A549 (cell line): ENCODE measurements around the gene ZNF425. TPM values are rescaled to one million over a fixed set of nuclear protein-coding genes. Genes with fewer than 3 reads are reported as not detected.

Experiments
- ATAC-seq, 2 experiments: fragments of 200-7000 bp in 1 of 2; fragments of >200 bp in 1 of 2; cut with Nextera tagmentation in 1 of 2; cut with Tn5 transposase in 1 of 2; 3 replicates each; pipeline versions ENCODE4 v1.8.0 to v1.9.1; 2018 to 2020; ENCODE audit warnings: mild to moderate bottlenecking in 1 of 2, moderate library complexity in 1 of 2
- CTCF ChIA-PET: fragments of 300-600 bp; sonication (Branson Sonifier 250); formaldehyde crosslinking; extraction: SDS; loops from one replicate; lab custom pipeline; 2021; ENCODE audit warnings: antibody characterized with exemption, inconsistent platforms; lab: Yijun Ruan, JAX
- POLR2A ChIA-PET: fragments of 350-600 bp; formaldehyde crosslinking; extraction: SDS; loops from one replicate; lab custom pipeline; 2021; ENCODE audit warnings: antibody characterized with exemption, inconsistent platforms; lab: Yijun Ruan, JAX
- DNase-seq, 2 experiments: peaks; one replicate each; pipeline versions ENCODE4 v3.0.0 to v3.0.0-alpha.2; 2011 to 2016; ENCODE audit warnings: low read depth in 1 of 2, low spot score in 1 of 2
- FAIRE-seq: peaks from 2 replicates; lab custom pipeline; 2011; peaks lifted over from hg19 to GRCh38; lab: Jason Lieb, UNC
- H3K27ac ChIP-seq, 2 experiments: fragments of >200 bp; sonication (Bioruptor Twin); formaldehyde crosslinking; 3 replicates each; pipeline ENCODE4 v1.5.1; 2016 to 2017
- H3K4me1 ChIP-seq: fragments of >200 bp; sonication (Bioruptor Twin); formaldehyde crosslinking; 3 replicates; pipeline ENCODE4 v1.6.1; 2016
- H3K4me2 ChIP-seq: fragments of >200 bp; sonication (Bioruptor Twin); formaldehyde crosslinking; 3 replicates; pipeline ENCODE4 v1.6.1; 2016
- H3K4me3 ChIP-seq: fragments of >200 bp; sonication (Bioruptor Twin); formaldehyde crosslinking; 3 replicates; pipeline ENCODE4 v1.5.1; 2016
- H3K9me3 ChIP-seq: fragments of >200 bp; sonication (Bioruptor Twin); formaldehyde crosslinking; 3 replicates; pipeline ENCODE4 v1.6.1; 2016
- BHLHE40 ChIP-seq: IDR thresholded peaks from 2 replicates; pipeline ENCODE4 v1.6.1; 2012; ENCODE audit warnings: low read depth, low read length, inconsistent platforms
- CEBPB ChIP-seq, 2 experiments: fragments of >200 bp in 1 of 2; sonication (Bioruptor Twin) in 1 of 2; formaldehyde crosslinking in 1 of 2; IDR thresholded peaks; 2 replicates each; pipeline ENCODE4 v1.6.1; 2012 to 2016
- EP300 ChIP-seq, 2 experiments: fragments of >200 bp; sonication (Bioruptor Twin); formaldehyde crosslinking; IDR thresholded peaks; 2 replicates in 1 of 2; 3 replicates in 1 of 2; pipeline ENCODE4 v1.6.1; 2016 to 2017
- HEYL ChIP-seq: fragments of 250-450 bp; sonication (Bioruptor Pico); IDR thresholded peaks from 2 replicates; pipeline ENCODE4 v1.8.0; 2021; ENCODE audit warnings: mild to moderate bottlenecking, moderate library complexity
- HMGXB4 ChIP-seq: fragments of 250-450 bp; sonication (Bioruptor Pico); IDR thresholded peaks from 2 replicates; pipeline ENCODE4 v1.5.0; 2021; ENCODE audit warnings: mild to moderate bottlenecking, moderate library complexity, borderline replicate concordance
- HOXA7 ChIP-seq: fragments of 250-450 bp; sonication (Bioruptor Pico); IDR thresholded peaks from 2 replicates; pipeline ENCODE4 v1.5.0; 2020; ENCODE audit warnings: mild to moderate bottlenecking, moderate library complexity
- HOXB5 ChIP-seq: fragments of 250-450 bp; sonication (Bioruptor Pico); IDR thresholded peaks from 2 replicates; pipeline ENCODE4 v1.5.0; 2020; ENCODE audit warnings: mild to moderate bottlenecking, moderate library complexity
- NPAS2 ChIP-seq: fragments of 250-450 bp; sonication (Bioruptor Pico); IDR thresholded peaks from 2 replicates; pipeline ENCODE4 v1.8.0; 2022; ENCODE audit warnings: mild to moderate bottlenecking, moderate library complexity, borderline replicate concordance
- PHF8 ChIP-seq: fragments of 200-600 bp; sonication (generic); IDR thresholded peaks from 2 replicates; pipeline ENCODE4 v1.6.1; 2016; ENCODE audit warnings: low read depth, mild to moderate bottlenecking, antibody characterized with exemption, moderate library complexity, borderline replicate concordance
- REST ChIP-seq: fragments of 200-600 bp; sonication (generic); IDR thresholded peaks from 2 replicates; pipeline ENCODE4 v1.6.1; 2016; ENCODE audit warnings: antibody characterized with exemption, mild to moderate bottlenecking, moderate library complexity
- SMC3 ChIP-seq: fragments of >200 bp; sonication (Bioruptor Twin); formaldehyde crosslinking; IDR thresholded peaks from 3 replicates; pipeline ENCODE4 v1.6.1; 2018; ENCODE audit warnings: inconsistent platforms
- TFCP2L1 ChIP-seq: fragments of 250-450 bp; sonication (Bioruptor Pico); IDR thresholded peaks from 2 replicates; pipeline ENCODE4 v1.5.0; 2021; ENCODE audit warnings: mild to moderate bottlenecking
- ZNF302 ChIP-seq: fragments of 250-450 bp; sonication (Bioruptor Pico); IDR thresholded peaks from 2 replicates; pipeline ENCODE4 v1.9.0; 2021; ENCODE audit warnings: inconsistent platforms, mild to moderate bottlenecking, moderate library complexity
- WGBS: methylation state at CpG from one replicate; pipeline ENCODE4 v1.1.6; 2017; ENCODE audit errors: missing lambda C conversion rate; 5-methylcytosine and 5-hydroxymethylcytosine counted together
- polyA plus RNA-seq, 4 experiments: library from polyadenylated mRNA; depleted of rRNA in 3 of 4; stranded (reverse); fragments of >200 nt; fragmentation: RNase III in 1 of 4; extraction: RNeasy Plus Mini Kit Qiagen cat#74134 plus additional on column Dnase treatment in 1 of 4; gene quantifications; 2 replicates in 3 of 4; 3 replicates in 1 of 4; pipeline ENCODE4 v1.2.3, GENCODE V29; 2011 to 2017
- TF ChIP-seq, protein P1 (sequence below): IDR thresholded peaks from 2 replicates; pipeline ENCODE4 v1.6.1; 2012
- TF ChIP-seq, protein P2 (sequence below): fragments of 150-350 bp; IDR thresholded peaks from 2 replicates; pipeline ENCODE4 v1.6.1; 2014; ENCODE audit warnings: low read depth, mild to moderate bottlenecking, low read length

ZNF425 gene
- polyA plus RNA-seq, 2 of the 4 experiments (the other 2 are of a cell fraction), result 0.80 to 1.6 TPM

- Histone ChIP-seq H3K9me3 (peaks cover 5% of the 10 kb centered on the region; the same call in 1 of the 3 replicates), H3K27ac (no peak overlapping the region), H3K4me2 (no peak overlapping the region), H3K4me1 (peaks cover 3% of the 10 kb centered on the region)
- FAIRE-seq, result no peak
- no peak for DNase-seq
- CTCF ChIA-PET, result interaction anchor here (0.7 to 2.3 kb wide), 2 partner anchors 14 to 34 kb away, joined by 3 to 17 read pairs; partner anchors contain the start of gene ZNF398
- POLR2A ChIA-PET, result interaction anchor here (0.7 to 1.0 kb wide), 2 partner anchors 14 to 127 kb away, joined by 3 to 4 read pairs; partner anchors contain the start of gene ZNF398
- no peak for ATAC-seq
- TF ChIP-seq NPAS2 (no peak), CEBPB (IDR thresholded peaks at IDR 0.05) (no peak), ZNF302 (no peak), PHF8 (no peak), HEYL (no peak)
- TF ChIP-seq, protein P1, sequence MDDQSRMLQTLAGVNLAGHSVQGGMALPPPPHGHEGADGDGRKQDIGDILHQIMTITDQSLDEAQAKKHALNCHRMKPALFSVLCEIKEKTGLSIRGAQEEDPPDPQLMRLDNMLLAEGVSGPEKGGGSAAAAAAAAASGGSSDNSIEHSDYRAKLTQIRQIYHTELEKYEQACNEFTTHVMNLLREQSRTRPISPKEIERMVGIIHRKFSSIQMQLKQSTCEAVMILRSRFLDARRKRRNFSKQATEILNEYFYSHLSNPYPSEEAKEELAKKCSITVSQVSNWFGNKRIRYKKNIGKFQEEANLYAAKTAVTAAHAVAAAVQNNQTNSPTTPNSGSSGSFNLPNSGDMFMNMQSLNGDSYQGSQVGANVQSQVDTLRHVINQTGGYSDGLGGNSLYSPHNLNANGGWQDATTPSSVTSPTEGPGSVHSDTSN, result no peak
- TF ChIP-seq, all 56 proteins: peak for 0
- H3K4me3 ChIP-seq, result no peak overlapping the region
- 91% methylated on average over 2 of the region's 2 CpGs for WGBS
Measured at GRCh38 chr7:149133028-149133710, 7.0 kb upstream of the ZNF425 start.

- 88% methylated on average over 5 of the region's 5 CpGs for WGBS
- POLR2A ChIA-PET, result no interaction called here
Measured at GRCh38 chr7:149130572-149131198, 4.6 kb upstream of the ZNF425 start.

More at GRCh38 chr7:149130572-149131198, 4.6 kb upstream of the ZNF425 start:
- DNase-seq (no peak), FAIRE-seq (no peak), ATAC-seq (no peak)
- TF ChIP-seq SMC3 (no peak), EP300 (IDR thresholded peaks at IDR 0.05) (no peak), HOXA7 (CRISPR knock-in tag) (no peak), TFCP2L1 (no peak), CEBPB (IDR thresholded peaks at IDR 0.05) (no peak), NPAS2 (no peak), REST (no peak), HMGXB4 (CRISPR knock-in tag) (no peak), BHLHE40 (no peak), HOXB5 (CRISPR knock-in tag) (no peak)
- TF ChIP-seq, protein P2, sequence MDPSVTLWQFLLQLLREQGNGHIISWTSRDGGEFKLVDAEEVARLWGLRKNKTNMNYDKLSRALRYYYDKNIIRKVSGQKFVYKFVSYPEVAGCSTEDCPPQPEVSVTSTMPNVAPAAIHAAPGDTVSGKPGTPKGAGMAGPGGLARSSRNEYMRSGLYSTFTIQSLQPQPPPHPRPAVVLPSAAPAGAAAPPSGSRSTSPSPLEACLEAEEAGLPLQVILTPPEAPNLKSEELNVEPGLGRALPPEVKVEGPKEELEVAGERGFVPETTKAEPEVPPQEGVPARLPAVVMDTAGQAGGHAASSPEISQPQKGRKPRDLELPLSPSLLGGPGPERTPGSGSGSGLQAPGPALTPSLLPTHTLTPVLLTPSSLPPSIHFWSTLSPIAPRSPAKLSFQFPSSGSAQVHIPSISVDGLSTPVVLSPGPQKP, result no peak
- CTCF ChIA-PET, result interaction anchor here (2.3 kb wide), 1 partner anchor 16 kb away, joined by 17 read pairs; the partner anchor contains the start of gene ZNF398
- no peak overlapping the region for H3K4me3 ChIP-seq
- H3K4me2 ChIP-seq, result no peak overlapping the region
- H3K27ac ChIP-seq, result no peak overlapping the region
- peaks cover 5% of the 10 kb centered on the region; the same call in 1 of the 3 replicates for H3K9me3 ChIP-seq
- peaks cover 8% of the 10 kb centered on the region for H3K4me1 ChIP-seq
